ENCODE data around the gene DVL3. TPM values are rescaled to one million over a fixed set of nuclear protein-coding genes. Genes with fewer than 3 reads are reported as not detected.

The DVL3 gene
- total RNA-seq, 1 experiment from 2014 or later, result 108 TPM

- no peak for DNase-seq
- H3K36me3 ChIP-seq (ENCODE audit: low read depth), result peaks cover 48% of the 10 kb centered on the region
- ChIA-PET CTCF (no interaction called here), POLR2A (ENCODE audit: unreplicated experiment) (no interaction called here)
- peaks cover 18% of the 10 kb centered on the region for H4K20me1 ChIP-seq (ENCODE audit: insufficient read depth)
- no TSS peak for BruUV-seq (replicated peaks)
- H2AFZ ChIP-seq, result no peak overlapping the region
- H3F3A ChIP-seq (ENCODE audit: insufficient read depth, low read depth), result peaks cover 13% of the 10 kb centered on the region
- peaks cover 36% of the 10 kb centered on the region for H3K79me2 ChIP-seq (ENCODE audit: low read depth)
- no peak overlapping the region for H3K4me2 ChIP-seq
- TF ChIP-seq CTCF (conservative IDR thresholded peaks at IDR 0.05) (no peak), EZH2 (IDR thresholded peaks at IDR 0.05; ENCODE audit: low read depth) (no peak)
- peaks cover 17% of the 10 kb centered on the region for H3K4me1 ChIP-seq (replicated peaks; ENCODE audit: insufficient read depth)
- no peaks in the 10 kb centered on the region for H3K9me2 ChIP-seq (ENCODE audit: insufficient read depth)
- intact Hi-C loops (cut with micrococcal nuclease; ENCODE audit: unreplicated experiment), result no loop called here
- H3K9me3 ChIP-seq (ENCODE audit: insufficient read depth, low read depth), result no peaks in the 10 kb centered on the region
- H3K27me3 ChIP-seq (ENCODE audit: insufficient read depth, low read depth), result no peaks in the 10 kb centered on the region
- no peak overlapping the region for H3K27ac ChIP-seq
- no peak overlapping the region for H3K4me3 ChIP-seq
Measured at GRCh38 chr3:184189421-184189820, 34.2 kb downstream of the DVL3 start.

DNA sequence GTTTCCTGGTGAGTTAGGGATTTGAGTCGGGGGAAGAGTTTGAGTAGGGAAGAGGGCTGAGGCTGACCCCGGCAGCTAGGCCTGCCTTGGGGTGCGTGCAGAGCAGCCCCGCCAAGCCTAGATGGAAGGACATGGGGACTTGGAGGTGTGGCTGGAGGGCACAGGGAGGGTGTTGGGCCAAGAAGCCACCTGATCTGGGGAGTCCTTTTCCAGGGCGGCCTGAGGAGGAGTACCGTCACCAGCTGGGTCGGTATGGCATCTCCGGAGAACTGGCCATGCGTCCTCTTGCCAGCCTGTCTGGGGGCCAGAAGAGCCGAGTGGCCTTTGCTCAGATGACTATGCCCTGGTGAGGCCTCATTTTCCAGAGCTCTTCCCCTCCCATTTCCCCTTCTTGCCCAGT, 37.7 kb downstream of the DVL3 start:
- no peak overlapping the region for H2AFZ ChIP-seq
- no peak overlapping the region for H3K4me2 ChIP-seq
- peaks cover 53% of the 10 kb centered on the region for H3K36me3 ChIP-seq (ENCODE audit: low read depth)
- intact Hi-C loops (cut with micrococcal nuclease; ENCODE audit: unreplicated experiment), result no loop called here
- H4K20me1 ChIP-seq (ENCODE audit: insufficient read depth), result peaks cover 5% of the 10 kb centered on the region; the same call in 1 of the 2 replicates
- no peaks in the 10 kb centered on the region for H3K4me1 ChIP-seq (replicated peaks; ENCODE audit: insufficient read depth)
- TF ChIP-seq EZH2 (IDR thresholded peaks at IDR 0.05; ENCODE audit: low read depth) (no peak), CTCF (conservative IDR thresholded peaks at IDR 0.05) (no peak)
- ChIA-PET CTCF (no interaction called here), POLR2A (ENCODE audit: unreplicated experiment) (no interaction called here)
- peaks cover 17% of the 10 kb centered on the region for H3K79me2 ChIP-seq (ENCODE audit: low read depth)
- no TSS peak for BruUV-seq (replicated peaks)
- no peak overlapping the region for H3K27ac ChIP-seq
- H3K9me3 ChIP-seq (ENCODE audit: insufficient read depth, low read depth), result no peaks in the 10 kb centered on the region
- no peaks in the 10 kb centered on the region for H3K9me2 ChIP-seq (ENCODE audit: insufficient read depth)
- no peaks in the 10 kb centered on the region for H3K27me3 ChIP-seq (ENCODE audit: insufficient read depth, low read depth)
- no peak overlapping the region for H3K4me3 ChIP-seq
- peaks cover 13% of the 10 kb centered on the region for H3F3A ChIP-seq (ENCODE audit: insufficient read depth, low read depth)
- no peak for DNase-seq

GRCh38 chr3:184193991-184194539, 38.9 kb downstream of the DVL3 start:
- no peak for DNase-seq
- Histone ChIP-seq H3F3A (ENCODE audit: insufficient read depth, low read depth) (peaks cover 13% of the 10 kb centered on the region), H4K20me1 (ENCODE audit: insufficient read depth) (no peaks in the 10 kb centered on the region), H3K4me3 (no peak overlapping the region), H3K27ac (no peak overlapping the region), H2AFZ (no peak overlapping the region), H3K79me2 (ENCODE audit: low read depth) (peaks cover 6% of the 10 kb centered on the region; the same call in 1 of the 2 replicates), H3K9me2 (ENCODE audit: insufficient read depth) (no peaks in the 10 kb centered on the region), H3K27me3 (ENCODE audit: insufficient read depth, low read depth) (no peaks in the 10 kb centered on the region), H3K9me3 (ENCODE audit: insufficient read depth, low read depth) (no peaks in the 10 kb centered on the region), H3K4me1 (replicated peaks; ENCODE audit: insufficient read depth) (no peaks in the 10 kb centered on the region), H3K36me3 (ENCODE audit: low read depth) (peaks cover 44% of the 10 kb centered on the region), H3K4me2 (no peak overlapping the region)
- POLR2A ChIA-PET (ENCODE audit: unreplicated experiment), result no interaction called here
- BruUV-seq (replicated peaks), result no TSS peak
- CTCF ChIA-PET, result no interaction called here
- intact Hi-C loops (cut with micrococcal nuclease; ENCODE audit: unreplicated experiment), result no loop called here
- TF ChIP-seq CTCF (conservative IDR thresholded peaks at IDR 0.05), result no peak
- no peak for TF ChIP-seq EZH2 (IDR thresholded peaks at IDR 0.05; ENCODE audit: low read depth)

Measured in PC-9 (cell line).